CD4-positive, alpha-beta T cell treated with Interleukin-21 for 1 hour (primary cell): ENCODE measurements around the gene ISL2.

Experiments used
- DNase-seq: peaks from one replicate; pipeline ENCODE4 v3.0.0-alpha.2; 2020

The ISL2 gene

DNA sequence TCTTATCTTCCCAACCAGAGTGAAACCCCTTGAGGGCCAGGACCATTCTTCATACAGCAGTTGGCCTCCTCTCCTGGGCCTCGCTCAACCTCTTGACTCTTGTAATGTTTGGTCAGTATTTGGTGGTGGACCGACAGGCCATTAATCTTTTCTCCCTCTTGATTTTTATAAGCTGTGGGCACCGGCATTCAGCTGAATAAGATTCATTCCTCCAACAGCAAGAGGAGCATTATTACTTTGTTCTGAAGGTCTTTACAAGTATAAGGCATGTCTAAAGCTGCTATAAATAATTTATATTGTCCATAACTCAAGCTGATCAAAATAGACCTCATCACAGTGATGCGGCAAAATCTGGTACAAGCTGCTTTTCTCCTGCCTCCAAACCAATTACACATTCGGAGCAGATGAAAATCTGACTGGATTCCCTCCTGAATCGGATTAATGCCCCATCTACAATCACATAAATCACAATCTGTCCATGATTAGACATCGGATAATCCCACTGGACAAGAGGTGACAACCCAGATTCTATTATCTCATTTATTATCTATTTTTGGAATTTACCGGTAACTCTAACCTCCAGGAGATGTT is 8.4 kb upstream of the ISL2 start:
- no peak for DNase-seq

- DNase-seq, result no peak
Measured at GRCh38 chr15:76328958-76329357, 7.6 kb upstream of the ISL2 start.

DNA sequence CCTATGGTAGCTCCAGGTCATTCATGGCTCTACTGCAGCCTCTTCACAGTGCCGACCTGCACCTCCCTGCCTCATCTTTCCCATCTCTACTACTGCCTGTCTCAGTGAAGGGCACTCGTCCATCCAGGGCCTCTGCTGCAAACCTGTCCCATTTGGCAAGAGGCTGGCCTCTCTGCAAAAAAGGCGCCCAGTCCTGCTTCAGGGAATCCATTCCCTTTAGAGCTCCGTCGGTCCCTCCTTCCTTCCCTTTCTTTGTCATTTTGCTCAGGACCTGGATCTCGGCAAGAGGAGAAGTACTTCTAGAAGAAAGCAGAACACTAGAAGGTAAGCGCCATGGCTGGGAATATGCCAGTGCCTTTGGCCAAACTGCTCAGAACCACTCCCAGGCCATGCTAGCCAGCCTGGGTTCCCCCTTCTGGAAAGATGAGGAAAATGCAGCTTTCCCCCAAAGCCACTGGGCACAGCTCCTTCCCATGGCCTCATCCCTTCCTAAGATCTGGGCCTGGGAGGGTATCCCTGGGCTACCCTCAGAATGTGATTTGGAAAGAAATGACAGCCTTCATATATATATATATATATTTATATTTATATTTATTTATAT is 6.4 kb upstream of the ISL2 start:
- DNase-seq, result no peak

GRCh38 chr15:76332796-76333195 is 3.8 kb upstream of the ISL2 start:
- no peak for DNase-seq

- no peak for DNase-seq
Measured at GRCh38 chr15:76333309-76333708, 3.3 kb upstream of the ISL2 start.

DNA sequence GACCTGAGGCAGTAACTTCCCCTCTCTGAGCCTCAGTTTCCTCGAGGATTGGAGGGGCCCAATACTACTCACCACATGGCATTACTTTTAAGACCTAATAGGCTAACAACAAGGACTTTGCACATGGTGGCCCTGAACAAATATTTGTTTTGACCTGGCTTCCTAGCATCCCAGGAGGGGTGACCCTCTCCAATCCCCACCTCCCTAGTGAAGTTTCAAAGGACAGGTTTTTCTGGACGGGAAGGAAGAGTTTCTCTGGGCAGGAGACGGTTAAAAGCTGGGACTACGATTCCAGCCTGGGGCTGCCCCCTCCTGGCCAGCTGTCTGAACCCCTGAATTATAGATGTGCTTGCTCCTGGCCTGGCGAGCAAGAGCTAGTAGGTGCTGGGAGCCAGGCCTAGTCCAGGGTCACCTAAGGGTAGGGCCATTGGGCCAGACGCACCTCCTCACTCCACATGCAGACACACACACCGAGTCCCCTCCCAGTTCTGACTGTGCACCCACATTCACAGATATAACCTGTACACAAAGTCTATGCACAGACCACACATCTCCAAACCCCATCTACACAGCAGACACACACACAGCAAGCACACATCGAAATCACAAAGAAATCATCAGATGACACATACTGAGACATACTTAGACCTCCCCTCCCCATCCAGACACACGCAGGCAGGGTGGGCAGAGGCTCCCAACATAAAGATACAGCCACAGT is 2.7 kb upstream of the ISL2 start:
- DNase-seq, result no peak

GRCh38 chr15:76334438-76335306 is 1.9 kb upstream of the ISL2 start:
- no peak for DNase-seq

DNA sequence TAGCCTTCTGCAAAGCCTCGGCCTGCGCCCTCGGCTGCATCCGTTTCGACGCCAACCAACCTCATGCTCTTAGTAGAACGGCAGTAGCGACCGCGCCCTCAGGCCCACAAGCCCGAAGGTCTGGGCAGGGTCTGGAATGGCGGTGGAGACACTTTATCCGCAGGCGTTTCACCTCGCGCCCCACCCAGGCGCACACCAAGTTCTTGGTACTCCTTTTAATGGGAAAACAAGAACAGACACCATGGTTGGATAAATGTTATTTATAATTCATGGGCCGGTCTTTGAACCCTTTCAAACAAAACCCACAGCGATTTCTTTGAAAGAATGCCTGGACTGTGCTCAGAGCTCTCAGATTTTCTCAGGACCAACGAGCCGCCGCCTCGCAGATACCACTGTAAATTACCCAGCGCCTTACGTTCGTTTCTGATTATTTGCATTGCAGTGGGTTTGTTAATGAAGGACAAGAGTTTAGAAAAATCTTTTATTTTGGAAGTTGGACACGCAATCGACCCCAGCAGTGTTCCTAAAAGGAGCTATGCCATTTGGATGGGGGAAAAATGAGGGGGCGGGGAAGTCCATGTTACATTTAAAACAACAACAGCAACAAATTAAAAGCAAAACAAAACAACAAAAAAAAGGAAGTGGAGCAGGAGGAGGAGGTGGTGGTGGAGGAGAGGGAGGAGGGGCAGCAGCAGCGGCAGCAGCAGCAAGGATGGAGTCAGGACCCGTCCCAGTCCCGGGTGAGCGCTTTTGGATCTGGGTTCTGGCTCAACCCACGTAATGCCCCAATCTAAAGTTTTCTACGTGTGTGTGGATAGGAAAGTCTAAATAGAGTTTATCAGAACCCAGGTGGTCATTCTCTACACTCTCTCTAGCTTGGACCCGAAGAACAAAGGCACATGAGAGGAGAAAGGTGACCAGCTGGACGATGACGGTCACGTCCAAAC is 993 bp upstream of the ISL2 start:
- no peak for DNase-seq

DNA sequence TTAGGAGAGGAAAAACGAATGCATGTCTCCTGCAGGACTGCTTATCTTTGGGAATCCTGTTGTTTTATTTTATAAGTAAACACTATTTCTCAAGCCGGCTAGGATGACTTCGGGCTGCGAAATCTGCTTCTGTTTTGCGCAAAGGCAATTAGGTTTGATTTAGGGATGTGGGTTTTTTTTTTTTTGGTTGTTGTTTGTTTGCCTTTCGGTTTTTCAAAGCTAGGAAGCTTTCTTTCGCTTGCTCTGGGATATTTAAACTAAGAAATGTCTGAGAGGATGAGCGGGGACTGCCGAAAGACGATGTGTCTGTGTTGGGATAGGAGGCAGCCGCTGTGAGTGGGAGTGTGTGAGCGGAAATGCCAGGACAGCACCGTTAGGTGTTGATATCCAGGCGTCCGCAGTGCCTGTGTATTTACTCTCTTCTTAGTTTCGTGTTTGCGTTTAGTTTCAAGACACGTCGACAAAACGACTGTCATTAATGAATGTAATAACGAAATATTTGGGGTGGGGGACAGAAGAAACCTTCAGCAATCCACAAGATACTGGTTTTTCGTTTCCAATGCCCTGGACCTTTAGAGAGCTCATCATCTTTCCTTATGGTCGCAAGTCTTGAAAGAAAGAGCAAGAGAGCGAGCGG is 604 bp downstream of the ISL2 start:
- no peak for DNase-seq

DNA sequence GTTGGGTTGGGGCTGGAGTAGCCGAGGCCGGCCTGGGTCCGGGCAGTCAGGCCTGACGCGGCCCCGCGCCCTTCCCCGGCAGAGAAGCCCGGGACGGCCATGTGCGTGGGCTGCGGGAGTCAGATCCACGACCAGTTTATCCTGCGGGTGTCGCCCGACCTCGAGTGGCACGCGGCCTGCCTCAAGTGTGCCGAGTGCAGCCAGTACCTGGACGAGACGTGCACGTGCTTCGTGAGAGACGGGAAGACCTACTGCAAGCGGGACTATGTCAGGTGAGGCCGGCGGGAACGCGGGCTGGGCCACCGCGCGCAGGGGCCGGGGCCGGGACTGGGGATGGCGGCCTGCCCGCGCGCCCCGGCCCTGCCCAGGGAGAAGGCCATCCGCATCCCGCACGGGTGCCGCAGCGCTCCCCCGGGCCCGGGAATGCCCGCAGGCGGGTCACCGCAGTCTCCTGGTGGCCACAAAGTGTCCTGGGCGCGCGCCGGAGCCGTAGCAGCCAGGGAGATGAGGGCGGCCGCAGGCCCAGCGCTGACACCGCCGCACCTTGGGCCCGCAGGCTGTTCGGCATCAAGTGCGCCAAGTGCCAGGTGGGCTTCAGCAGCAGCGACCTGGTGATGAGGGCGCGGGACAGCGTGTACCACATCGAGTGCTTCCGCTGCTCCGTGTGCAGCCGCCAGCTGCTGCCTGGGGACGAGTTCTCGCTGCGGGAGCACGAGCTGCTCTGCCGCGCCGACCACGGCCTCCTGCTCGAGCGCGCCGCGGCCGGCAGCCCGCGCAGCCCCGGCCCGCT is 1.3 kb downstream of the ISL2 start:
- no peak for DNase-seq

DNA sequence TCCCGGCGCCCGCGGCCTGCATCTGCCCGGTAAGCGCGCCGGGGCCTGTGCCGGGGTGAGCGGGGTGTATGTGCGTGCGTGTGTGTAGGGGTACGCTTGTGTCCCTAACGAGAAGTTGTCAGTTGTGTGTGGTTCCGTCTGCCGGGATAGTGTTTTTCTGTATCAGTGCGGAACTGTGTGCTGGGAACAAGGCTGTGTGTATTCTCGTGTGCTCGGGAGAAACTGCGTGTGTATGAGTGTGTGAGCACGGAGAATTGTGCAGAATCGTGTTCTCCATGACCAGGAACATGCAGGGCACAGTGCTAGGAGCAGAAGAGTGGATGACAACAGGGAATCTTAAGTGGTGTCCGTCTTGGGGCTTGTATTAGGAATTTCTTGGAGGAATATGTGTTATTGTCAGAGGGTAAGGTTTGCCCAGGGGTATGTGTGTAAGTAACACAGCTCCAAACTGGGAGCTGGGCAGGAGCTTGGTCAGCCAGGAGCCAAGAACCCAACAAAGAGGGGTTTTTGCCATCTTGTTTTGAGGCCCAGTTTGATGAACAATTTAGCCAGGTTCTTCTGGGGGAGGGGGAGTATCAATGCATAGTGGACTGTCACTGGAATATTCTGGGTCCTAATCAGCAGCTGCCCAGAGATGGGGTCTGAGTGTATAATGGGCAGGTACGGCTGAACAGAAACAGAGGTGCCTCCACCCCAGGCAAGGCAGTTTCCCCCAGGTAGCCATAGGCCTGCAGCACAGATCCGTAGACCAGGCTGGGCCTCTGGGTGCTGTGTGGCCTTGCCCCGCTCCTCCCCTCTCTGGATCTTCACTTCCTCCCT is 2.1 kb downstream of the ISL2 start:
- DNase-seq, result no peak

- no peak for DNase-seq
Measured at GRCh38 chr15:76339305-76340197, 3.0 kb downstream of the ISL2 start.

DNA sequence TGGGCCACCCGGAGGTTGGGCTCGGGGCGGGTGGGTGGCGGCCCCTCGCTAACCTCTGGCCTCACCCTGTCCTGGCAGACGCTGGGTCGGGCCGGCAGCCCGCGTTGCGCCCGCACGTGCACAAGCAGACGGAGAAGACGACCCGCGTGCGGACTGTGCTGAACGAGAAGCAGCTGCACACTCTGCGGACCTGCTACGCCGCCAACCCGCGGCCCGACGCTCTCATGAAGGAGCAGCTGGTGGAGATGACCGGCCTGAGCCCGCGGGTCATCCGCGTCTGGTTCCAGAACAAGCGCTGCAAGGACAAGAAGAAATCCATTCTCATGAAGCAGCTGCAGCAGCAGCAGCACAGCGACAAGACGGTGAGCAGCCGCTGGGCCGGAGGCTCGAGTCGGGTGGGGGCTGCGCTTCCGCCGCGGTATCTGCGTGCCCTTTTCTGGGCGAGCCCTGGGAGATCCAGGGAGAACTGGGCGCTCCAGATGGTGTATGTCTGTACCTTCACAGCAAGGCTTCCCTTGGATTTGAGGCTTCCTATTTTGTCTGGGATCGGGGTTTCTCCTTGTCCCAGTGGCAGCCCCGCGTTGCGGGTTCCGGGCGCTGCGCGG is 3.7 kb downstream of the ISL2 start:
- peak; percentile 18 for DNase-seq

- peak; percentile 48 for DNase-seq
Measured at GRCh38 chr15:76340803-76341365, 4.3 kb downstream of the ISL2 start.

DNA sequence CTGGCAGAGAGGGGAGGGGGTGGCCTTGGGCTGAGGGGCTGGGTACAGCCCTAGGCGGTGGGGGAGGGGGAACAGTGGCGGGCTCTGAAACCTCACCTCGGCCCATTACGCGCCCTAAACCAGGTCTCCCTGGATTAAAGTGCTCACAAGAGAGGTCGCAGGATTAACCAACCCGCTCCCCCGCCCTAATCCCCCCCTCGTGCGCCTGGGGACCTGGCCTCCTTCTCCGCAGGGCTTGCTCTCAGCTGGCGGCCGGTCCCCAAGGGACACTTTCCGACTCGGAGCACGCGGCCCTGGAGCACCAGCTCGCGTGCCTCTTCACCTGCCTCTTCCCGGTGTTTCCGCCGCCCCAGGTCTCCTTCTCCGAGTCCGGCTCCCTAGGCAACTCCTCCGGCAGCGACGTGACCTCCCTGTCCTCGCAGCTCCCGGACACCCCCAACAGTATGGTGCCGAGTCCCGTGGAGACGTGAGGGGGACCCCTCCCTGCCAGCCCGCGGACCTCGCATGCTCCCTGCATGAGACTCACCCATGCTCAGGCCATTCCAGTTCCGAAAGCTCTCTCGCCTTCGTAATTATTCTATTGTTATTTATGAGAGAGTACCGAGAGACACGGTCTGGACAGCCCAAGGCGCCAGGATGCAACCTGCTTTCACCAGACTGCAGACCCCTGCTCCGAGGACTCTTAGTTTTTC is 4.9 kb downstream of the ISL2 start:
- no peak for DNase-seq

DNA sequence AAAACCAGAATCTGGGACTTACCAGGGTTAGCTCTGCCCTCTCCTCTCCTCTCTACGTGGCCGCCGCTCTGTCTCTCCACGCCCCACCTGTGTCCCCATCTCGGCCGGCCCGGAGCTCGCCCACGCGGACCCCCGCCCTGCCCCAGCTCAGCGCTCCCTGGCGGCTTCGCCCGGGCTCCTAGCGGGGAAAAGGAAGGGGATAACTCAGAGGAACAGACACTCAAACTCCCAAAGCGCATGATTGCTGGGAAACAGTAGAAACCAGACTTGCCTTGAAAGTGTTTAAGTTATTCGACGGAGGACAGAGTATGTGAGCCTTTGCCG is 5.4 kb downstream of the ISL2 start:
- no peak for DNase-seq

- DNase-seq, result no peak
Measured at GRCh38 chr15:76342382-76343201, 6.0 kb downstream of the ISL2 start.
